EL (cell line): ENCODE data around the gene ALK.
A peak's percentile ranks its signal among the peaks of the same experiment; 100 is the strongest.
"Not testable (repeated sequence)": the region's sequence is repeated elsewhere in the genome, so short reads cannot be mapped to it uniquely, and the experiment has no call there.

Experiments
- DNase-seq: peaks from one replicate; pipeline ENCODE4 v3.0.0-alpha.2; 2016

Gene ALK

DNA sequence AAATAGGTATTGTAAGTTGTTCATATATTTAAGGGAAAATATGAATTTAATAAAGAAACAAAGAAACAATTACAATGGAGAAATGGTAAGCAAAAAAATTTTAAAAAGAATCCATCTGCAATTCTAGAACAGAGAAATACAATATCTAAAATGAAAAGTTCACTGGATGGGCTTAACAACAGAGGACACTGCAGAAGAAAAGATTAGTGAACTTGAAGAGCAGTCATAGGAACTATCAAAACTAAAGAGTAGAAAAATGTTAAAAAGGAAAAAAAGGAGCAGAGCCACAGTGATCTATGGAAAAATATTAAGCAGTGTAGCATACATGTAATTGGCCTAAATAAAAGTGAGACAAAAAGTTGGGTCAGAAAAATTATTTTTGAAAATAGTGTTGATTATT is 83.5 kb downstream of the ALK start:
- no peak for DNase-seq

DNA sequence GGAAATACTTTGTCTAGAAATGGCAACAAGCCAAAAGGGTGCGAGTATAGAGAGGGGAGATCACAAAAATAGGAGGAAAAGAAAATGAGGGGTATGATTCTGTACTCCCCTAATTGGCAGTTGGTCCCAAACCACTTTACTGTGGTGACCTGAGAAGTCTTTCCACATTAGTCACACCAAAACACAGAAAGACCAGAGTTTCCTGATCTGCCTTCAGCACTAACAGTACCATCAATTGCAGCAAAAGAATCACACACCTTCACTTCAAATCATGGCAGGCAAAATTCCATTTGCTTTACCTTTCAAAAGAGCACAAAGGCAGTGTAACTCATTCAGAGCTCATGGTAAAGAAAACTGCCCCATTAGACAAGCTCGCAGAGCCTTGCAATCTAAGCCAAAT is 86.8 kb downstream of the ALK start:
- peak; percentile 30 for DNase-seq

GRCh38 chr2:29834036-29834540 is 87.3 kb downstream of the ALK start:
- no peak for DNase-seq

DNA sequence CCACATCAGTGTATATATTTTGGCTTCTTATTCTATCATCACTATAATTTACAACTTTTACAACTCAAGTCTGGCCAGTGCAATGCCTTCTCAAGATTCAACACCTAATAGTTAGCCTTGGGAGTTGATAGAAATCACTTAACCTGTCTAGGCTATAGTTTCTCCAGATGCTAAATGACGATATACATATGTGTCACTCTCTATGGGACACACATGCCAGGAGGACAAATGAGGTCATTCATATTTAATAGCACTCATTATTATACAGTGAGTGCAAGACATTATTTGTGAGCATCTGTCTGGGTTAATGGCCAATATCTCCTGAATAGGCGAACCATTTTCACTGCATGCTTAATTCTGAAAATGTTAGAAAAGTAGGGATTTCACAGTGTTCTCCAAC is 89.8 kb downstream of the ALK start:
- DNase-seq, result no peak

DNA sequence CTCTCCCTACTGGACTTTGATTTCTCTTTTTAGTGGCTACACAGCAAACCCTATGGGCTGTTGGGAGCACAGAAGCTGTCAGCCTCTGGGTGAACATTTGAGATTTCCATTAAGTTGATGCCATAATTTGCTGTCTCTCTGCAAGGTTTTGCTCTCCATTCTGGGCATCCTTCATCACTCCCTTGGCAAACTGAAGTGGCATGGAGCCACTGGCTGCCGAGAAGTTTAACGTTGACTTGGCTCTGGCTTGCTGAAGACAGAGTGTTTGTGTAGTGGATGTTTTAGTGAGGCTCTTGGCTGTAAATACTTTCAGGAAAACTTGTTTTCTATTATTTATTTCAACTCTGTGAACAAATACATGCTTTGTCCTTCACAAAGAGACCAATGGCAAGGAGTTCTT is 91.5 kb downstream of the ALK start:
- no peak for DNase-seq

DNA sequence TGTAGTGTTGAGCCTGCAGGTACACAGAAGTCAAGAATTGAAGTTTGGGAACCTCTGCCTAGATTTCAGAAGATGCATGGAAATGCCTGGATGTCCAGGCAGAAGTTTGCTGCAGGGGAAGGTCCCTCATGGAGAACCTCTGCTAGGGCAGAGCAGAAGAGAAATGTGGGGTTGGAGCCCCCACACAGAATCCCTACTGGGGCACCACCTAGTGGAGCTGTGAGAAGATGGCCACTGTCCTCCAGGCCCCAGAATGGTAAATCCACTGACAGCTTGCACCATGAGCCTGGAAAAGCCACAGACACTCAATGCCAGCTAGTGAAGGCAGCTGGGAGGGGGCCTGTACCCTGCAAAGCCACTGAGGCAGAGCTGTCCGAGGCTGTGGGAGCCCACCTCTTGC is 97.2 kb downstream of the ALK start:
- not testable (repeated sequence) for DNase-seq

DNA sequence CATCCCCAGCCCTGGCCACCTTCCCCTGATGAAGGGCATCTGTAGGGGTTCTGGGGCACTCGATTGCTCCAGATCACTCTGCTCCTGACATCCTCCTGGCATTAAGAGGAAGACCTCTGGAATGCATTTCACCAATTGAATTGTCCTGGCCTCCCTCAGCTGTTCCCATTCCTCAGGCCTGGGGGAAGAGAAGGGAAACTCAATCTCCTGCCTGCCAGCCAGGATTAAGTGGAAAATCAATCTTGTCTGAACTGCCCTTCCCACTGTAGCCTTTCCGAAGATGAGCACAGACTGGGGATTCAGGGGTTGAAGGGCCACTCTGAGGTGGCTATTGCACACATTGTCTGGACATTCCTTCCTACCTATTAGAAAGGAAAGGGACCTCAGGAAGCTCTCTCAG is 99.8 kb downstream of the ALK start:
- DNase-seq, result no peak

GRCh38 chr2:29819570-29819969 is 101.8 kb downstream of the ALK start:
- no peak for DNase-seq

DNA sequence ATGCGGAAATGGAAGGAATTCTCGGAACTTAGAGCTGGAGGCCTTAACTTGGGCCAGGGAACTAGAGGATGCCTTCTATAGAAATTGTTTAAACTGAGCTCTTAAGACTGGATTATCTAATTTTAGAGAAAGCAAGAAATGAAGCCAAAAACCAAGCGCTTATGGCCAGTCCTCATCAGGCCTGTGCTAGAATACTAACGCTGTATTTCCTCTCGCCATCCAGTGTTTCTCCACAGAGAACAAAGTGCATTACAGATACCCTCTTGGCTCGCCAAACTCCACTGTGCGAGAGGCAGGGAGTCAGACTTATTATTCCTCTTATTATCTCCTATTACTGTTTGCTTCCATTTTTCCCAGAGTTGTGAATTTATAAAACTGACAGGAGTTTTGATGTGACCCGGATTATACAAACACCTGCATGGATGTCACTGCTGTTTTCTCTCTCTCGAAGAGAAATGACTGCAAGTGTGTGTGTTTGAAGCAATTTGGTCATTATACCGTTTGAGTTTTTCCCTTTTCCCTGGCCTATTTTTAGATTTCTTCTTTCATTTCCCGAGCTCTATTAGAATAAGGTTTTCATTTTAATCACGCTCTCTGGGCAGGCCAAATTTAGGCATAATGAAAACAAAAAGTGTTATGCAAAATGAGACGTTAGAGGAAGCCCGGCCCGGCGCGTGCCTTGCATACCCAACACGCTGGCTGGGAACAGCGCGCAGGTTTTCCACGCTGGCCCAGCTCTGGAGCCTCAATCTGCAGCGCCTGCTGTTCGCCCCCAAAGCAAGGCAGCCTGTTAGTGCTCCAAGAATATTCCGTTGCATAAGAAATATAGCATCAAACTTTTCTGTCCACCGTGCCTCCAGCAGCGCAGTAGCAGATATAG is 103.3 kb downstream of the ALK start:
- no peak for DNase-seq

GRCh38 chr2:29817299-29817698 is 104.1 kb downstream of the ALK start:
- DNase-seq, result no peak

- DNase-seq, result no peak
Observed at GRCh38 chr2:29816651-29817050, 104.7 kb downstream of the ALK start.

GRCh38 chr2:29811378-29811777 is 110.0 kb downstream of the ALK start:
- no peak for DNase-seq

DNA sequence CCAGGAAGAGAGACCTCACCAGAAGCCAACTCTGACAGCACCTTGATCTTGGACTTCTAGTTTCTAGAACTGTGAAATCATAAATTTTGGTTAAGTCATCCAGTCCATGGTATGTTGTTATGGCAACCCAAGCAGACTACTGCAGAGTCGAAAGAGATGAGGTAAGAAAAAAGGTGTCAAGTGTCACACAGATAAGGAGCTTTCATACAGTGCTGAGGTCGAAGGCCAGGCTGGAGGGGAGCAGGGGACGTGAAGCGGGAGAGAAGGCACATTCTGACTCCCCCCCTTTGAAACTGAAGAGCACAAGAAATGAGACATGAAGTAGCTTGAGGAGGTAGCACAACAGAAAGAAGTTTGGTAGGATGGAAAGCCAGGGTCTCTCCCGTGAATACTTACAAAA is 110.4 kb downstream of the ALK start:
- no peak for DNase-seq

GRCh38 chr2:29808321-29808720 is 113.1 kb downstream of the ALK start:
- DNase-seq, result no peak

DNA sequence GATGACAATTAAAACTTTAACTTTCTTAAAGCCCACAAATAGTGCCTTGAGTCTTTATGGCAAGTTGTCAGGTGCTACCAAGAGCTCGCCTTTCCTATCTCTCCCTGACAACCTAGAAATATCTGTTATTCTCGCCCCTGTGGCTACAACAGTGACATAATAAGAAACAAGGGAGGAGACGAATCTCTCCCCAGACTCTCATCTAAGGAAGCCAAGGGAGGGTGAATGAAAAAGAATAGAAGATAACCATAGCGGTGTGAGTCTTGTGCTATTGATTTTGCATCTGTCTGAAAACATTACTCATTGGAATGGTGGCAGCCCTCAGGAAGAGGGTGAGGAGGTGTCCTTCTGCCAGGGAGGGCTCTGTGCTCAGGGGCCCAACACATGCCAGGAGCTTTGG is 114.3 kb downstream of the ALK start:
- no peak for DNase-seq

DNA sequence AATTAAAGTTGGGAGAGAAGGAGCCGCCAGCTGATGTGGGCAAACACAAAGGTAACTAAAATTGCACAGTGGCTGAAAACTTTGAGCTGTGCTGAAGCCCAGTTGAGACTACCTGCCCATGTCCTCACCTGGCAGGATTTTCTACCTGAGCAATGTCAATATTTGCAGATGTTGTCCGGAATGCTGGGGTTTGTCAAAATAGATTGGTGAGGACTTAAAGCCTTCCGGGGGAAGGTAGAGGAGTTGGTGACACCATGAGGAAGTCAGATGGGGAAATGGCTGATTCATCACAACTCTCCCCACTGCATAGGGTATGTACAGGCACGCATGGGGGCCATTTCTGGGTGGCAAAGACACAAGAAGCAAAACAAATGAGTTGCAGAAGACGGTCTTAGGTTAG is 114.9 kb downstream of the ALK start:
- DNase-seq, result no peak

DNA sequence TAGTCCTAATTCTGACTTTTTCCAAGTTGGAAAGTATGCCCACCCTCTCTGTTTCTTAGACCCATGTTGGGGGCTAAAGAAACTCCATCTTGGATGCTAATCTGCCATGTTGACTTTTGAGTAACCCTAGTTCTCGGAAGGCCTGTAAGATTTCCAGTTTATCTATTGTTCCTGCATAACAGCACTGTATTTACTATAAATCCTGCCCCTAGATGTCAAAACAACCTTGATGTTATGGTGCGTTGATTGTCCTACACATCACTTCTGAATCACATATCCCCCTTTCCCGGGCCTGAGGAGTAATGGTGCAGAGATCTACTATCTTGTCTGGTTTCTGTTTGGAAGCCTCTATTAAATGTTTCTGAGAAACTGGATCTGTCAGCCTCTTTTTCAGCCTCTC is 116.7 kb downstream of the ALK start:
- DNase-seq, result no peak

GRCh38 chr2:29803537-29803936 is 117.8 kb downstream of the ALK start:
- no peak for DNase-seq

- DNase-seq, result no peak
Observed at GRCh38 chr2:29802986-29803385, 118.4 kb downstream of the ALK start.

DNA sequence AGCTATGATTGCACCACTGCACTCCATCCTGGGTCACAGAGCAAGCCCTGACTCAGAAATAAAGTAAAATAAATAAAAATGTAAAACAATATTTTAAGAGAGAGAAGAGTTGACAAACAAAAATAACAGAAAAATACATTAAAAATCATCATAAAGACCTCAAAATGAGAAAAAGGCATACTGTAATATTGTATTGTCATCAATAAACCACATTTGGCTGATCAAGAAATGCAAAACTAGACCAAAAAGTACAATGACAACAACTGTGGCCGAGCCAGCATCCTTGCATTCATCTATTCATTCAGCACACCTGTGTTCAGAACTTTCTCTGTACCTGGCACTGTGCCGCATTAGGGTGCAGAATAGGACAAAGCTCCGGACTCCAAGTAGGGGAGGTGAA is 121.8 kb downstream of the ALK start:
- no peak for DNase-seq

DNA sequence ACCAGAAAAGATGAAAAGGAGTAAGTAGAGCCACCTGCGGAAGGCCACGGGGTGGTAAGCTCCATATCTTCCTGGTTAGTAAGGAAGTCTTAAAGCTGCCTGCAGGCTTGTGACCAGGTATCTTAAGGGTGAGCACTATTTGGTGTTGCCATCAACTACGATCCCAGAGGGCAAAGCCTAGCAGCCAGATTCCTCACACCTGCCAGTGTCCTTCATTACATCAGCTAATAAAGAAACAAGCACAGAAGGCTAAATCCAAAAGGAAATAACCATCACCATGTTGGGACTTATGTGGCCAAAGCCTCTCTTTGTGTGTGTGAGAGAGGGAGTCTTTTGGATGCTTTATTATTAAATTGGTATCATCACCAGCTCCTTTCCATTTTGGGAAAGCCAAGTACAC is 123.5 kb downstream of the ALK start:
- DNase-seq, result no peak

DNA sequence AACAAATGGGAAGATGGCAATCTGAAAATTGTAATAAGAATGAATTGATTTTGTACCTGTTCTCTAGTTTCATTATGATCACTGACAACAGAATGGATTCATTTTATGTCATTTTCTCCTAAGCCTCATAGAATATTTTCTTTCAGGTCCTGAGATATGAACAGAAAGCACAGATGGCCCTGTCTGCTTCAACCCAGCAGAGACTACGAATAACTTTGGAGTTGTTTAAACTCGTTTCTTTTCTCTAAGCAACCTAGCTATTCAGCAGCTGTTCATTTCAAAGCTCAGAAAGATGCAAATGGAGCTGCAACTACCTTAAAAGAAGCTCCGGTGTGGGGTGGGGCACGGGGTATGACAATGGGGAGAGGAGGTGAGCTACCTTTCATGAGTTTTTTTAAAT is 124.9 kb downstream of the ALK start:
- no peak for DNase-seq

DNA sequence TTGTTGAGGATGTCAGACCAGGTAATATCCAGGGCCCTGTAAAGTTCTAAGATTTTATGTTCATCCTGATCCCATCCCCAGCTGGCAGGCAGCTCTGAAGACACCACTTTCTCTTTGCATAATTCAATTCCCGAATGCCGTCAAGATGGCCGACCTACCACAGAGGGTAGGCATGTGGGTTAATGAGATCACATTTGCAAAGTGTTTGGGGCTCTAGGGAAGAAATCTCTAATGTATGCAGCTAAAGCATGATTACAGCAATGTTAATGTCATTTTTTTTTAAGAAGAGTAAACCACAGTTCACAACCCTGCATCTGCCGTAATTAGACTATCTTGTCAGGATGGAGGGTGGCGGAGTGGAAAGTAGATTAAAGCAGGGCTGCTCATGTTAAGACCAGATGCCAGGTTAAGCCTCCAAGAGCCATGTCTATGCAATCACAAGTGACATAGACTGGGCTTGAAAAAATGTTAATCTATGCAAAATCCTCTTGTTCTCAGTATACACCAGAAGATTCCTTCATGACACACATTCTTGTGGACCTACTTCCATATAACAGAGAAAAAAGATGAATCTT is 131.4 kb downstream of the ALK start:
- no peak for DNase-seq
